HEK293 (cell line): ENCODE results near the gene ARFGAP1.
A peak's percentile ranks its signal among the peaks of the same experiment; 100 is the strongest.

ENCODE experiments used
- CTCF ChIA-PET: fragments of 350-600 bp; formaldehyde crosslinking; extraction: SDS; loops from one replicate; lab custom pipeline; 2021; ENCODE audit warnings: antibody characterized with exemption; lab: Yijun Ruan, JAX
- POLR2A ChIA-PET: fragments of 300-600 bp; formaldehyde crosslinking; extraction: SDS; loops from one replicate; lab custom pipeline; 2020; ENCODE audit warnings: antibody characterized with exemption, inconsistent platforms; lab: Yijun Ruan, JAX
- H3K27ac ChIP-seq: fragments of 200-500 bp; sonication (Bioruptor generic); 2 replicates; pipeline ENCODE4 v1.5.1; 2014; ENCODE audit warnings: low read depth, low read length, control low read depth, inconsistent platforms; ENCODE audit errors: extremely low read depth
- H3K36me3 ChIP-seq, 2 experiments: fragments of 200-500 bp in 1 of 2; sonication (Bioruptor generic) in 1 of 2; 1 replicate in 1 of 2; 2 replicates in 1 of 2; pipeline ENCODE4 v1.5.1; 2014 to 2017; ENCODE audit warnings: inconsistent platforms in 2 of 2, low read length in 2 of 2; ENCODE audit not compliant: control insufficient read depth in 2 of 2, insufficient read depth in 1 of 2
- H3K4me1 ChIP-seq: fragments of 200-500 bp; sonication (Bioruptor generic); 2 replicates; pipeline ENCODE4 v1.5.1; 2014; ENCODE audit warnings: mild to moderate bottlenecking, low read length, inconsistent platforms; ENCODE audit not compliant: control insufficient read depth, insufficient read depth
- H3K4me3 ChIP-seq: 2 replicates; pipeline ENCODE4 v1.5.1; 2011; ENCODE audit warnings: low read depth, mild to moderate bottlenecking, control low read depth, low read length, moderate library complexity
- H3K9me3 ChIP-seq: fragments of 200-500 bp; sonication (Bioruptor generic); 2 replicates; pipeline ENCODE4 v1.5.1; 2014; ENCODE audit warnings: low read depth, low read length, inconsistent platforms; ENCODE audit not compliant: control insufficient read depth, insufficient read depth
- GLIS2 ChIP-seq: fragments of 450-650 bp; formaldehyde crosslinking; IDR thresholded peaks from 2 replicates; pipeline ENCODE4 v1.5.1; 2016; ENCODE audit warnings: missing biosample characterization, missing genetic modification characterization
- HOXC10 ChIP-seq: sonication (generic); formaldehyde crosslinking; IDR thresholded peaks from 2 replicates; pipeline ENCODE4 v1.8.1; 2023; ENCODE audit warnings: mild to moderate bottlenecking, missing genetic modification reagents
- KLF8 ChIP-seq: fragments of 450-650 bp; formaldehyde crosslinking; IDR thresholded peaks from 2 replicates; pipeline ENCODE4 v1.5.1; 2016; ENCODE audit warnings: missing biosample characterization, missing genetic modification characterization
- REST ChIP-seq: fragments of 450-650 bp; formaldehyde crosslinking; IDR thresholded peaks from 2 replicates; pipeline ENCODE4 v1.5.1; 2016; ENCODE audit warnings: missing biosample characterization, missing genetic modification characterization
- SP2 ChIP-seq: fragments of 450-650 bp; formaldehyde crosslinking; IDR thresholded peaks from 2 replicates; pipeline ENCODE4 v1.5.1; 2016; ENCODE audit warnings: missing biosample characterization, missing genetic modification characterization
- TCF7L2 ChIP-seq: IDR thresholded peaks from 2 replicates; pipeline ENCODE4 v1.6.1; 2011; ENCODE audit warnings: low read depth, mild to moderate bottlenecking, inconsistent platforms, low read length, moderate library complexity, borderline replicate concordance
- ZBTB11 ChIP-seq: fragments of 450-650 bp; formaldehyde crosslinking; conservative IDR thresholded peaks from 2 replicates; pipeline ENCODE4 v1.5.1; 2016; ENCODE audit warnings: low read depth, missing biosample characterization, missing genetic modification characterization
- ZBTB8A ChIP-seq: fragments of 450-650 bp; formaldehyde crosslinking; IDR thresholded peaks from 2 replicates; pipeline ENCODE4 v1.5.1; 2016; ENCODE audit warnings: missing biosample characterization, missing genetic modification characterization
- ZFP69B ChIP-seq: fragments of 450-650 bp; formaldehyde crosslinking; IDR thresholded peaks from 2 replicates; pipeline ENCODE4 v1.5.1; 2016; ENCODE audit warnings: missing biosample characterization, missing genetic modification characterization
- ZNF121 ChIP-seq: fragments of 450-650 bp; formaldehyde crosslinking; IDR thresholded peaks from 2 replicates; pipeline ENCODE4 v1.5.1; 2016; ENCODE audit warnings: missing biosample characterization, missing genetic modification characterization
- ZNF133 ChIP-seq: fragments of 450-650 bp; formaldehyde crosslinking; IDR thresholded peaks from 2 replicates; pipeline ENCODE4 v1.5.1; 2016; ENCODE audit warnings: missing biosample characterization, missing genetic modification characterization
- ZNF211 ChIP-seq: fragments of 450-650 bp; formaldehyde crosslinking; IDR thresholded peaks from 2 replicates; pipeline ENCODE4 v1.5.1; 2016; ENCODE audit warnings: low read depth, missing biosample characterization, missing genetic modification characterization
- ZNF26 ChIP-seq: fragments of 450-650 bp; formaldehyde crosslinking; IDR thresholded peaks from 2 replicates; pipeline ENCODE4 v1.5.1; 2016; ENCODE audit warnings: missing biosample characterization, missing genetic modification characterization
- ZNF585B ChIP-seq: fragments of 450-650 bp; formaldehyde crosslinking; IDR thresholded peaks from 2 replicates; pipeline ENCODE4 v1.5.1; 2016; ENCODE audit warnings: missing biosample characterization, missing genetic modification characterization
- ZNF677 ChIP-seq: fragments of 450-650 bp; IDR thresholded peaks from 2 replicates; pipeline ENCODE4 v1.5.0; 2018; ENCODE audit warnings: missing biosample characterization, mild to moderate bottlenecking, missing genetic modification characterization, moderate library complexity
- ZNF692 ChIP-seq: fragments of 450-650 bp; formaldehyde crosslinking; IDR thresholded peaks from 2 replicates; pipeline ENCODE4 v1.5.1; 2016; ENCODE audit warnings: missing biosample characterization, missing genetic modification characterization
- ZNF76 ChIP-seq: fragments of 450-650 bp; formaldehyde crosslinking; IDR thresholded peaks from 2 replicates; pipeline ENCODE4; 2016; ENCODE audit warnings: low read depth, missing biosample characterization, missing genetic modification characterization, borderline replicate concordance
- ZNF830 ChIP-seq: fragments of 450-650 bp; IDR thresholded peaks from 2 replicates; pipeline ENCODE4 v1.5.0; 2018; ENCODE audit warnings: missing biosample characterization, missing genetic modification characterization, low read depth, mild to moderate bottlenecking, moderate library complexity
- ZSCAN16 ChIP-seq: fragments of 450-650 bp; formaldehyde crosslinking; IDR thresholded peaks from 2 replicates; pipeline ENCODE4 v1.5.1; 2016; ENCODE audit warnings: missing biosample characterization, missing genetic modification characterization

The ARFGAP1 gene

GRCh38 chr20:63318391-63319163, 46.0 kb downstream of the ARFGAP1 start:
- H3K36me3 ChIP-seq = no peaks in the 10 kb centered on the region
- H3K4me3 ChIP-seq = no peak overlapping the region
- CTCF ChIA-PET = interaction anchor here (0.6 to 2.5 kb wide), 3 partner anchors 9 to 123 kb away, joined by 4 to 12 read pairs (median 8); no protein-coding TSS in a partner anchor
- no peaks in the 10 kb centered on the region for H3K4me1 ChIP-seq
- TF ChIP-seq ZNF26 (no peak), ZNF121 (tag by site-specific recombination) (no peak), ZNF830 (tag by site-specific recombination) (no peak), ZNF677 (tag by site-specific recombination) (no peak), TCF7L2 (no peak), ZBTB8A (no peak)
- TF ChIP-seq, all 188 proteins: peak for 0
- POLR2A ChIA-PET = no interaction called here
- Histone ChIP-seq H3K9me3 (no peaks in the 10 kb centered on the region), H3K27ac (no peak overlapping the region)

- Histone ChIP-seq H3K4me1 (no peaks in the 10 kb centered on the region), H3K27ac (no peak overlapping the region), H3K9me3 (no peaks in the 10 kb centered on the region), H3K4me3 (no peak overlapping the region), H3K36me3 (no peaks in the 10 kb centered on the region)
- ChIA-PET POLR2A (no interaction called here), CTCF (interaction anchor here (0.7 to 2.5 kb wide), 2 partner anchors 10 to 85 kb away, joined by 3 to 12 read pairs; no protein-coding TSS in a partner anchor)
- TF ChIP-seq ZBTB11 (tag by site-specific recombination) (no peak), ZNF76 (no peak), ZSCAN16 (no peak), ZNF133 (tag by site-specific recombination) (no peak), ZFP69B (peak; percentile 66), KLF8 (tag by site-specific recombination) (no peak), REST (no peak), HOXC10 (CRISPR knock-in tag) (no peak), GLIS2 (tag by site-specific recombination) (peak; percentile 43; the same call in 1 of the 2 replicates), ZNF585B (tag by site-specific recombination) (no peak), SP2 (tag by site-specific recombination) (0 out of 2 replicates have a peak, but pooled peaks have one; percentile 11), ZNF211 (tag by site-specific recombination) (no peak), ZNF692 (peak; percentile 56; the same call in 1 of the 2 replicates)
These were observed 46.8 kb downstream of the ARFGAP1 start for GRCh38 chr20:63319164-63320040.
